ENCODE data around the gene HMGA1.

HMGA1 gene

DNA sequence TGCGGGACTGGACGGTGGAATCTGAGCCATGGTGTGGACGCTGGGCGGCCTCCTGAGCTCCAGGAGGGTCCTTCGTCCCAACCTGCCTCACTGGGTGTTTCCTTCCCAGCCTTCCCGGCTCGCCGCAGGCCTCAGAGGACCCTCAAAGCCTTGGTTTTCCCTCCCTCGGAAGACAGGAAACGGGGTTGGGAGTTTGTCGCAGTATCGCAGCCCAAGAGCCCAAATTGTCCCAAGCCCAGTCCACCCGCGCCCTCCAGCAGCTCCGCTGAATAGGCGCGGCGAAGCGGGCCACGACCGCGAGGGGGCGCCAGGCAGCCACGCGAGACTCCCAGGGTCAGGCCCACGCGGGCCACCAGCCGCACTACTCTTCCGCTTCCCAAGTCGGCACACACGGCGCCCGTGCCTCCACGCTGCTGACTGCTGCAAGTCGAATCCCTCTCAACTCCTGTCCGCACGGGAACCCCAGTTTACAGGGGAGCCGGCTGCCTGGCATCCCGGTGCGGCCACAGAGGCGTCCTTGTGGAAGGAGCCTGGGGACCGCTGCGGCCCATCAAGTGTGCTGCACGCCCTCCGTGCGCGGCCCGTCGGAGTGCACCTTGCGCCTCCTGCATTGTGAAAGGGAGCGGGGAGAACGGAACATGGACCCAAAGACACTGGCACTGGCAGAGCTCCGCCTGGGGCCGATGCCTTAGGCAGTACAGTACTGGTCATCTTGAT, 40.4 kb upstream of the HMGA1 start:
- POLR2A ChIA-PET (ENCODE audit: low non-redundant PET), result interaction anchor here (1.2 kb wide), 1 partner anchor 40 kb away, joined by 5 read pairs; the partner anchor contains the start of gene HMGA1
- CTCF ChIA-PET, result interaction anchor here (0.5 to 2.5 kb wide), 29 partner anchors 10 to 1128 kb away, joined by 3 to 22 read pairs (median 3); partner anchors contain the start of genes HMGA1 and NUDT3
- peak; percentile 77 for DNase-seq (ENCODE audit: low spot score)
- TF ChIP-seq, protein P1, sequence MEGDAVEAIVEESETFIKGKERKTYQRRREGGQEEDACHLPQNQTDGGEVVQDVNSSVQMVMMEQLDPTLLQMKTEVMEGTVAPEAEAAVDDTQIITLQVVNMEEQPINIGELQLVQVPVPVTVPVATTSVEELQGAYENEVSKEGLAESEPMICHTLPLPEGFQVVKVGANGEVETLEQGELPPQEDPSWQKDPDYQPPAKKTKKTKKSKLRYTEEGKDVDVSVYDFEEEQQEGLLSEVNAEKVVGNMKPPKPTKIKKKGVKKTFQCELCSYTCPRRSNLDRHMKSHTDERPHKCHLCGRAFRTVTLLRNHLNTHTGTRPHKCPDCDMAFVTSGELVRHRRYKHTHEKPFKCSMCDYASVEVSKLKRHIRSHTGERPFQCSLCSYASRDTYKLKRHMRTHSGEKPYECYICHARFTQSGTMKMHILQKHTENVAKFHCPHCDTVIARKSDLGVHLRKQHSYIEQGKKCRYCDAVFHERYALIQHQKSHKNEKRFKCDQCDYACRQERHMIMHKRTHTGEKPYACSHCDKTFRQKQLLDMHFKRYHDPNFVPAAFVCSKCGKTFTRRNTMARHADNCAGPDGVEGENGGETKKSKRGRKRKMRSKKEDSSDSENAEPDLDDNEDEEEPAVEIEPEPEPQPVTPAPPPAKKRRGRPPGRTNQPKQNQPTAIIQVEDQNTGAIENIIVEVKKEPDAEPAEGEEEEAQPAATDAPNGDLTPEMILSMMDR (conservative IDR thresholded peaks at IDR 0.05; ENCODE audit: low read depth), result peak; percentile 94
- no peak overlapping the region for H3K27ac ChIP-seq

- DNase-seq (ENCODE audit: low spot score), result no peak
- ChIA-PET POLR2A (ENCODE audit: low non-redundant PET) (no interaction called here), CTCF (interaction anchor here (0.5 to 2.5 kb wide), 10 partner anchors 15 to 218 kb away, joined by 3 to 22 read pairs (median 4); partner anchors contain the start of gene HMGA1)
- TF ChIP-seq, protein P1 (conservative IDR thresholded peaks at IDR 0.05; ENCODE audit: low read depth), result no peak
- H3K27ac ChIP-seq, result no peak overlapping the region
Measured at GRCh38 chr6:34196833-34197195, 39.9 kb upstream of the HMGA1 start.

DNA sequence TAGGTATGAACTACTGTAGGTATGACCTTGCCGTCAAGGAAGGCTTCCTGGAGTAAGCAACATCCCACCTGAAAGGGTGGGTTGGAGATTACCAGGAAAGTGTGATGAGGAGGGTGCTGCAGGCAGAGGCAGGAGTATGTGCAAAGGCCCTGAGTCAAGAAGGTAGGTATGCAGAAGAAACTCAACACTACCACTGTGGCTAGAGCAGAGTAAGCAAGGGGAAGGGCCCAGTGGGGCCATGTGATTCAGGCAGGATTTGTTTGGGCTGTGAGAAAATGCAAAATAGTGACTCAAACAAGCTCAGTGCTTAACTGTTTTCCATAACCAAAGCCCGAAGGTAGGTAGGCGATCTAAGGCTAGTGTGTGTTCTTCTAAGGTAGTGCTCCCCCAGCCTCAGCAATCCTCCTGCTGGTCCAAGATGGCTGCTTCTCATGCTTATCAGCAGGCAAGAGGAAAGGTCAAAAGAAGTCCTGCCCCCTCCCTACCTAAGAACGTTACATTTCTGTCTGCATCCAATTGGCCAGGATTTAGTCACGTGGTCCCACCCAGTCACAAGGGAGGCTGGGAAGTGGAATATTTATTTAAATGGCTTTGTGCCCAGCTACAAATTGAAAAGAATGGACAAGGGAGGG, 36.2 kb upstream of the HMGA1 start:
- DNase-seq (ENCODE audit: low spot score), result no peak
- CTCF ChIA-PET, result no interaction called here
- POLR2A ChIA-PET (ENCODE audit: low non-redundant PET), result no interaction called here
- no peak overlapping the region for H3K27ac ChIP-seq
- TF ChIP-seq, protein P1 (conservative IDR thresholded peaks at IDR 0.05; ENCODE audit: low read depth), result no peak

GRCh38 chr6:34201455-34202107, 35.1 kb upstream of the HMGA1 start:
- POLR2A ChIA-PET (ENCODE audit: low non-redundant PET), result no interaction called here
- no peak for DNase-seq (ENCODE audit: low spot score)
- no peak overlapping the region for H3K27ac ChIP-seq
- TF ChIP-seq, protein P1 (conservative IDR thresholded peaks at IDR 0.05; ENCODE audit: low read depth), result no peak
- CTCF ChIA-PET, result interaction anchor here (0.5 to 1.2 kb wide), 3 partner anchors 109 to 350 kb away, joined by 4 to 7 read pairs (median 4); no protein-coding TSS in a partner anchor

DNA sequence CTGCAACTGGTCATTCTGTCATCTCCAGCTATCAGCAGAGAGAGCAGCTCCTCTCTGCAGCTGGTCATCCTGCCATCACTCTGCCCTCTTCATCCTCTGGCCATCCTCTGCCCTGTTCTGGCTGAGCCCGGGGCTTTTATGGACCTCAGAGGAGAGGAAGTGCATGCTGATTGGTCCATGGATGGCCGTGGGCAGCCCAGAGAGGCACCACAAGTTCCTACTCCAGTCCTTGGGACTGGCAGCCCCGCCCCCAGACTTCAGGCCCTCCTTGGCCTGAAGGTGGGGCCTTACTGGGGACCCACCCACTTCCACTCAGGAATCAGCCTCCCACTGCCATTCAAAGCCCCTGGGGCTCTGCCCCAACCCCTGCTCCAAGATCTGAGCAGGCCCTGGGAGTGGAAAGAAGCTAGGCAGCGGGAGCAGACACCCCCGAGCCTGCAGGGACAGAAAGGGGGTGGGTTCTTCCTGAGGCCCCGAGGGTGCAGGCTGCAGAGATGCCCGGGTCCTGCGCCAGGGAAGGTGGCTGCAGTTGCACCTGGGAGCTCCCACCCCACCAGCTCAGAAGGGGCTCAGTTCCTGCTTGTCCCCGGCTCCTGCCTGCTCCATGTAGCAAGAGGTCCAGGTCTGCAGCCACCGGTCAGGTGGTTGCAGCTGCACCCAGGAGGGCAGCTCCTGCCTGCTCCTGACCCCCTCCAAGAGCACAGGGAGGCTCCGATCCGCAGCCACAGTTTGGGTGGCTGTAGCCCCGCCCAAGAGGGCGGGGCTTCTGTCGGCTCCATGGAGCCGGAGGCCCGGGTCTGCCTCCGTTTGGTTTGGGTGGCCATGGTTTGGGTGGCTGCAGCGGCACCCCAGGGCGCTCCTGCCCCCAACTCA, 34.1 kb upstream of the HMGA1 start:
- DNase-seq (ENCODE audit: low spot score), result no peak
- TF ChIP-seq, protein P1 (conservative IDR thresholded peaks at IDR 0.05; ENCODE audit: low read depth), result no peak
- no peak overlapping the region for H3K27ac ChIP-seq
- POLR2A ChIA-PET (ENCODE audit: low non-redundant PET), result no interaction called here
- CTCF ChIA-PET, result interaction anchor here (1.2 kb wide), 1 partner anchor 213 kb away, joined by 7 read pairs; no protein-coding TSS in a partner anchor
